ENCODE measurements around the gene TBC1D14.

The TBC1D14 gene

GRCh38 chr4:7019367-7019766 lies 109.7 kb downstream of the TBC1D14 start:
- H3K27ac ChIP-seq (ENCODE audit: insufficient read depth in 1 of 2, low read depth in 1 of 2, low read length in 2 of 2, poor library complexity in 1 of 2, severe bottlenecking in 2 of 2) = no peak overlapping the region
- no peak for DNase-seq
- ChIA-PET POLR2A (no interaction called here), CTCF (no interaction called here)
- no peaks in the 10 kb centered on the region for H3K4me1 ChIP-seq (ENCODE audit: control extremely low read depth in 1 of 4, control insufficient read depth in 4 of 4, insufficient read depth in 4 of 4, low read length in 3 of 4)
- no peaks in the 10 kb centered on the region for H3K27me3 ChIP-seq (replicated peaks in 2 of 5; ENCODE audit: control insufficient read depth in 4 of 5, insufficient read depth in 5 of 5, low read length in 4 of 5)
- H3K36me3 ChIP-seq (ENCODE audit: control insufficient read depth in 4 of 4, insufficient read depth in 4 of 4, low read length in 3 of 4) = peaks cover 6 to 81% (median 53%) of the 10 kb centered on the region in 4 experiments
- H3K4me3 ChIP-seq (ENCODE audit: control insufficient read depth in 1 of 7, extremely low read depth in 1 of 7, insufficient read depth in 4 of 7, low read depth in 2 of 7, low read length in 6 of 7) = no peak overlapping the region
- WGBS (ENCODE audit: insufficient coverage) = 97% methylated on average over 7 of the region's 10 CpGs
- no peaks in the 10 kb centered on the region for H3K9me3 ChIP-seq (ENCODE audit: control extremely low read depth in 1 of 5, control insufficient read depth in 4 of 5, insufficient read depth in 2 of 5, low read depth in 1 of 5, low read length in 4 of 5)

- DNase-seq = no peak
- CTCF ChIA-PET = interaction anchor here (1.2 kb wide), 1 partner anchor 9 kb away, joined by 3 read pairs; no protein-coding TSS in a partner anchor
- Histone ChIP-seq H3K4me3 (ENCODE audit: control insufficient read depth in 1 of 7, extremely low read depth in 1 of 7, insufficient read depth in 4 of 7, low read depth in 2 of 7, low read length in 6 of 7) (no peak overlapping the region), H3K36me3 (ENCODE audit: control insufficient read depth in 4 of 4, insufficient read depth in 4 of 4, low read length in 3 of 4) (peaks cover 4 to 81% (median 51%) of the 10 kb centered on the region in 4 experiments), H3K4me1 (ENCODE audit: control extremely low read depth in 1 of 4, control insufficient read depth in 4 of 4, insufficient read depth in 4 of 4, low read length in 3 of 4) (no peaks in the 10 kb centered on the region), H3K27ac (ENCODE audit: insufficient read depth in 1 of 2, low read depth in 1 of 2, low read length in 2 of 2, poor library complexity in 1 of 2, severe bottlenecking in 2 of 2) (no peak overlapping the region), H3K9me3 (ENCODE audit: control extremely low read depth in 1 of 5, control insufficient read depth in 4 of 5, insufficient read depth in 2 of 5, low read depth in 1 of 5, low read length in 4 of 5) (no peaks in the 10 kb centered on the region), H3K27me3 (replicated peaks in 2 of 5; ENCODE audit: control insufficient read depth in 4 of 5, insufficient read depth in 5 of 5, low read length in 4 of 5) (no peaks in the 10 kb centered on the region)
- POLR2A ChIA-PET = no interaction called here
- WGBS (ENCODE audit: insufficient coverage) = 100% methylated on average over 2 of the region's 2 CpGs
Observed at GRCh38 chr4:7020290-7020689, 110.7 kb downstream of the TBC1D14 start.

GRCh38 chr4:7020856-7021255 lies 111.2 kb downstream of the TBC1D14 start:
- no peaks in the 10 kb centered on the region for H3K9me3 ChIP-seq (ENCODE audit: control extremely low read depth in 1 of 5, control insufficient read depth in 4 of 5, insufficient read depth in 2 of 5, low read depth in 1 of 5, low read length in 4 of 5)
- H3K4me3 ChIP-seq (ENCODE audit: control insufficient read depth in 1 of 7, extremely low read depth in 1 of 7, insufficient read depth in 4 of 7, low read depth in 2 of 7, low read length in 6 of 7) = no peak overlapping the region
- H3K4me1 ChIP-seq (ENCODE audit: control extremely low read depth in 1 of 4, control insufficient read depth in 4 of 4, insufficient read depth in 4 of 4, low read length in 3 of 4) = no peaks in the 10 kb centered on the region
- H3K36me3 ChIP-seq (ENCODE audit: control insufficient read depth in 4 of 4, insufficient read depth in 4 of 4, low read length in 3 of 4) = peaks cover 2 to 81% (median 51%) of the 10 kb centered on the region in 4 experiments
- no peaks in the 10 kb centered on the region for H3K27me3 ChIP-seq (replicated peaks in 2 of 5; ENCODE audit: control insufficient read depth in 4 of 5, insufficient read depth in 5 of 5, low read length in 4 of 5)
- DNase-seq = no peak
- no peak overlapping the region for H3K27ac ChIP-seq (ENCODE audit: insufficient read depth in 1 of 2, low read depth in 1 of 2, low read length in 2 of 2, poor library complexity in 1 of 2, severe bottlenecking in 2 of 2)
- WGBS (ENCODE audit: insufficient coverage) = 98% methylated on average over 7 of the region's 11 CpGs
- CTCF ChIA-PET = interaction anchor here (0.8 to 1.2 kb wide), 2 partner anchors 8 to 10 kb away, joined by 3 read pairs; no protein-coding TSS in a partner anchor
- POLR2A ChIA-PET = no interaction called here

- H3K4me1 ChIP-seq (ENCODE audit: control extremely low read depth in 1 of 4, control insufficient read depth in 4 of 4, insufficient read depth in 4 of 4, low read length in 3 of 4) = no peaks in the 10 kb centered on the region
- no peak overlapping the region for H3K4me3 ChIP-seq (ENCODE audit: control insufficient read depth in 1 of 7, extremely low read depth in 1 of 7, insufficient read depth in 4 of 7, low read depth in 2 of 7, low read length in 6 of 7)
- no peak overlapping the region for H3K27ac ChIP-seq (ENCODE audit: insufficient read depth in 1 of 2, low read depth in 1 of 2, low read length in 2 of 2, poor library complexity in 1 of 2, severe bottlenecking in 2 of 2)
- H3K36me3 ChIP-seq (ENCODE audit: control insufficient read depth in 4 of 4, insufficient read depth in 4 of 4, low read length in 3 of 4) = peaks cover 2 to 81% (median 50%) of the 10 kb centered on the region in 4 experiments
- ChIA-PET CTCF (interaction anchor here (0.8 kb wide), 1 partner anchor 9 kb away, joined by 3 read pairs; no protein-coding TSS in a partner anchor), POLR2A (no interaction called here)
- WGBS (ENCODE audit: insufficient coverage) = 75% methylated on average over 4 of the region's 5 CpGs
- H3K9me3 ChIP-seq (ENCODE audit: control extremely low read depth in 1 of 5, control insufficient read depth in 4 of 5, insufficient read depth in 2 of 5, low read depth in 1 of 5, low read length in 4 of 5) = no peaks in the 10 kb centered on the region
- H3K27me3 ChIP-seq (replicated peaks in 2 of 5; ENCODE audit: control insufficient read depth in 4 of 5, insufficient read depth in 5 of 5, low read length in 4 of 5) = no peaks in the 10 kb centered on the region
- DNase-seq = no peak
Observed at GRCh38 chr4:7021355-7021754, 111.7 kb downstream of the TBC1D14 start.

- CTCF ChIA-PET = no interaction called here
- Histone ChIP-seq H3K27me3 (replicated peaks in 2 of 5; ENCODE audit: control insufficient read depth in 4 of 5, insufficient read depth in 5 of 5, low read length in 4 of 5) (no peaks in the 10 kb centered on the region), H3K4me1 (ENCODE audit: control extremely low read depth in 1 of 4, control insufficient read depth in 4 of 4, insufficient read depth in 4 of 4, low read length in 3 of 4) (no peaks in the 10 kb centered on the region), H3K9me3 (ENCODE audit: control extremely low read depth in 1 of 5, control insufficient read depth in 4 of 5, insufficient read depth in 2 of 5, low read depth in 1 of 5, low read length in 4 of 5) (no peaks in the 10 kb centered on the region), H3K4me3 (ENCODE audit: control insufficient read depth in 1 of 7, extremely low read depth in 1 of 7, insufficient read depth in 4 of 7, low read depth in 2 of 7, low read length in 6 of 7) (no peak overlapping the region), H3K27ac (ENCODE audit: insufficient read depth in 1 of 2, low read depth in 1 of 2, low read length in 2 of 2, poor library complexity in 1 of 2, severe bottlenecking in 2 of 2) (no peak overlapping the region), H3K36me3 (ENCODE audit: control insufficient read depth in 4 of 4, insufficient read depth in 4 of 4, low read length in 3 of 4) (peaks cover 0 to 79% (median 49%) of the 10 kb centered on the region in 4 experiments)
- POLR2A ChIA-PET = no interaction called here
- DNase-seq = no peak
- WGBS (ENCODE audit: insufficient coverage) = 93% methylated on average over 13 of the region's 13 CpGs
Observed at GRCh38 chr4:7021930-7022664, 112.5 kb downstream of the TBC1D14 start.

GRCh38 chr4:7023486-7023885 lies 113.9 kb downstream of the TBC1D14 start:
- no peak for DNase-seq
- H3K27ac ChIP-seq (ENCODE audit: insufficient read depth in 1 of 2, low read depth in 1 of 2, low read length in 2 of 2, poor library complexity in 1 of 2, severe bottlenecking in 2 of 2) = no peak overlapping the region
- ChIA-PET POLR2A (no interaction called here), CTCF (interaction anchor here (0.7 kb wide), 1 partner anchor 20 kb away, joined by 3 read pairs; no protein-coding TSS in a partner anchor)
- no peak overlapping the region for H3K4me3 ChIP-seq (ENCODE audit: control insufficient read depth in 1 of 7, extremely low read depth in 1 of 7, insufficient read depth in 4 of 7, low read depth in 2 of 7, low read length in 6 of 7)
- 99% methylated on average over 13 of the region's 16 CpGs for WGBS (ENCODE audit: insufficient coverage)
- no peaks in the 10 kb centered on the region for H3K9me3 ChIP-seq (ENCODE audit: control extremely low read depth in 1 of 5, control insufficient read depth in 4 of 5, insufficient read depth in 2 of 5, low read depth in 1 of 5, low read length in 4 of 5)
- H3K4me1 ChIP-seq (ENCODE audit: control extremely low read depth in 1 of 4, control insufficient read depth in 4 of 4, insufficient read depth in 4 of 4, low read length in 3 of 4) = no peaks in the 10 kb centered on the region
- peaks cover 0 to 76% (median 48%) of the 10 kb centered on the region in 4 experiments for H3K36me3 ChIP-seq (ENCODE audit: control insufficient read depth in 4 of 4, insufficient read depth in 4 of 4, low read length in 3 of 4)
- no peaks in the 10 kb centered on the region for H3K27me3 ChIP-seq (replicated peaks in 2 of 5; ENCODE audit: control insufficient read depth in 4 of 5, insufficient read depth in 5 of 5, low read length in 4 of 5)

GRCh38 chr4:7023901-7024300 lies 114.3 kb downstream of the TBC1D14 start:
- Histone ChIP-seq H3K27ac (ENCODE audit: insufficient read depth in 1 of 2, low read depth in 1 of 2, low read length in 2 of 2, poor library complexity in 1 of 2, severe bottlenecking in 2 of 2) (no peak overlapping the region), H3K27me3 (replicated peaks in 2 of 5; ENCODE audit: control insufficient read depth in 4 of 5, insufficient read depth in 5 of 5, low read length in 4 of 5) (no peaks in the 10 kb centered on the region), H3K9me3 (ENCODE audit: control extremely low read depth in 1 of 5, control insufficient read depth in 4 of 5, insufficient read depth in 2 of 5, low read depth in 1 of 5, low read length in 4 of 5) (no peaks in the 10 kb centered on the region), H3K4me3 (ENCODE audit: control insufficient read depth in 1 of 7, extremely low read depth in 1 of 7, insufficient read depth in 4 of 7, low read depth in 2 of 7, low read length in 6 of 7) (no peak overlapping the region), H3K36me3 (ENCODE audit: control insufficient read depth in 4 of 4, insufficient read depth in 4 of 4, low read length in 3 of 4) (peaks cover 0 to 72% (median 46%) of the 10 kb centered on the region in 4 experiments), H3K4me1 (ENCODE audit: control extremely low read depth in 1 of 4, control insufficient read depth in 4 of 4, insufficient read depth in 4 of 4, low read length in 3 of 4) (no peaks in the 10 kb centered on the region)
- no peak for DNase-seq
- ChIA-PET POLR2A (no interaction called here), CTCF (interaction anchor here (0.7 to 1.4 kb wide), 2 partner anchors 20 to 45 kb away, joined by 3 to 5 read pairs; no protein-coding TSS in a partner anchor)
- 100% methylated on average over 12 of the region's 12 CpGs for whole genome bisulfite sequencing (ENCODE audit: insufficient coverage)

All from common myeloid progenitor, CD34-positive (primary cell).